ENCODE results near the gene KAT7.

KAT7 gene

DNA sequence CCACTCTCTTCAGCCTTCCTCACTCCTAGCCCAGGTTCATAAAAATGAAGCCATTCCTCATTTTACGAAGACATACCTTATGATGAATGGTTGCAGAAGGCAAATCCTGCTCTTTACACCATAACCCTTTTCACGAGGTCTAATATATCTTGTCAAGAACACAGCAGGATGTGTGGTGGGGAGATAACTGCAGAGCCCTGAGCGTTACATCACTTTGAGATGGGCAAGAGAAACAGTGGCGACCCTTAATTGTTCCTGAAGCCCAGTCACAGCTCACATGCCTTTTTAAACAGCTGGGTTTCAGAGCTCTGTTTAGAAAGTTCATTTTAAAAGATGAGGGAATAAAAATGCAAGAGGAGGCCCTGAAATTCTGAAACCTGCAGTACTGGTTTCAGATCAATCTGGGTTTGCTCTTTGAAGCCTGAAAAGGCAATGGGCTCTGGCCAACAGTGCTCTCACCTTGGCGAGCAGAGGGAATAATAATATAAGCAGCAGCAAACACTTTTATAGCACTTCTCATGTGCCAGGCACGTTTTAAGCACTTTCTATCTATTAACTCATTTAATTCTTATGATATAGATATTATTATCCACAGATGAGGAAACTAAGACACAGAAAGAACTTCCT, 27.4 kb upstream of the KAT7 start:
- DNase-seq, result no peak

DNA sequence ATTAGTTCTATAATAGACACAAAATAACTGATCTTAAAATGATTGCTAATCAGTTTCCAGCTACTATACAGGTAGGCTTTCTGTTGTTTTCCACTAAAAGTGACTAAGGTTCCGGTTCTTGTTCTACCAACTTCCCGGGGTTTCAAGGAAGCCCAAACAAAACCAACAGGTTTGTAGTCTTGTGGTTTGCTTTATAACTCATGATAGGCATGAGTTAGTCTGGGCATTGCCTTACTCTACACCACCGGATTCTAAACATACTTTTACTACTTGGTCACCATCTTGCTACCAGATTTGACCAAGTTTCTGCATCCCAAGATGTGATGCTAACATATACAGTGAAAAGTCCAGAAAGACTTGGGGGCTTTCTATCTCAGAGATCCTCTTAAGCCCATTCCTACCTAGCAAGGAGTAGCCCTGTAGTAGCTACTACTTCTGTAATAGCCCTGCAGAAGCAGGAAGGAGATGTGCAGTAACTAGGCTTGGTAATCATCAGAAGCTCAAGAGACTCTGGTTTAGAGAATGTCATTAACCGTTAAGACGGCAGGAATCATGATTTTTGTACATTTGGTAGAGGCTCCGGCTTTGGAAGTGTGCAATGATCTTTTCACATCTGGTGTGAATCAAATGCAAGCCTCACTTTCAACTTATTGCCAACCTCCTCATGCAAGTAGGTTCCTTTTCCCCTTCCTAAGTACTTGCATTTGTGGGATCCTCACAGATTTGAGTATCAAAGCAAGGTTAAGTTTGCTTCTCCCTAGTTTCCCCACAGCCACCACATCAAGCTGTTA, 26.1 kb upstream of the KAT7 start:
- no peak for DNase-seq

- peak; percentile 99 for DNase-seq
These were observed 24.5 kb upstream of the KAT7 start, which contains the start of gene FAM117A for GRCh38 chr17:49763735-49764558. TSS of gene FAM117A (minus strand) at chr17:49764131. CDS start at chr17:49764087, 44 bp downstream.

GRCh38 chr17:49764559-49765180, 23.8 kb upstream of the KAT7 start:
- DNase-seq, result no peak

GRCh38 chr17:49766918-49767530, 21.5 kb upstream of the KAT7 start:
- no peak for DNase-seq

- no peak for DNase-seq
These were observed 12.8 kb upstream of the KAT7 start for GRCh38 chr17:49775546-49776260.

GRCh38 chr17:49776551-49777300, 11.8 kb upstream of the KAT7 start:
- DNase-seq, result no peak

GRCh38 chr17:49777563-49777962, 10.9 kb upstream of the KAT7 start:
- DNase-seq, result no peak

DNA sequence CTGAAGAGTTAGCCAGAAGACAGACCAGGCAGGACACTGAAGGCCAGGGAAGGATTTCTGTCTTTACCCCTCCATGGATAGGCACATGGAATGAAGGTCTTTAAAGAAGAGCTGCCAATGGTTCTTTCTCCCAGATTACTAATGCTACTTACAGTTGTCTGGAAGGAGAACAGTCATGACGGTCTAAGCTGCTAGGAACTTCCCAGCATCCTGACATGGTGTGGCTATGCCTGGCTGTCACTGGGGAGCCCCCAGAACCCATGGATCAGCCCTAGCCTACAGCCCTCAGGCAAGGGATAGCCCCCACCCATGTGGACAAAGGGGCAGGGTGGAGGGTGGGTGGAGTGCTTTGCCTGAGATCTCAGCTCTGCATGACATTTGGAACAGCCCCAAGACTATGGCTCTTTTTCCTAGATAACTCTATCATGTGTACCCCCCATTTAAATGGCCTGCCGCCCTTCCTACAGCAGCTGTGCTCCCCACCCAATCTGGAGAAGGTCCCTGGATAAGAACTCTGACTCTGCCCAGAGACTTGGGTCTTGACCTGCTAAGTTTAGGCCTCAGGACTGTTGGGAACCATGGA, 9.2 kb upstream of the KAT7 start:
- no peak for DNase-seq

GRCh38 chr17:49779739-49780231, 8.7 kb upstream of the KAT7 start:
- no peak for DNase-seq

DNA sequence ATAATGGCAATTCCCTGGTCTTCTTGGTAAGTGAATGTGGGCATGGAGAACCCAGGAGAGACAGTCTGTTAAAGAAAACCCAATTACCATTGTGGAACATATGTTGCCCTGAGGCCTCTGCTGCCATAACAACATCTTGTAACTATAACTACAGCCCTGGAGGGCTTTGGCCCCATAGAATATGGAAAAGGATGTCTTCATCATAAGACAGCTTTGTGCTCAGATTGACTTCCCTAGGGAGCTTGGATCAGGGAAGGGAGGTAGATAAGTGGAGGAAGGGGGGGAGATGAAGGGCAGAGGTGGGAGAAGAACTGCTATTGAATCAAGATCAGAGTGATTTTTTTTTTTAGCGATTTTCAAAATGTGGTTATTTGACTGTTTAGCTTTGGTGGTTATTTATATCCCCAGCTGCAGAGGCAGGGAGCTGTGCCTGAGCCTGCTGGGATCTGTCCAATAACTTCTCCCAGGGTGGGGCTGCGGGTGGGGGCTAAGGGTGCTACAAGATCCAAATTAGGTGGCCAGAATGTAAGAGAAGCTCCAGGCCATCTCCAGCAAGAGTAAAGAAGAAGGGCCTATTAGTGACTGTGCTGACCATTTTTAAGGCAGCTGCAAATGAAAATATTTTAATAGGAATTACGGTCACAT, 5.3 kb upstream of the KAT7 start:
- no peak for DNase-seq

GRCh38 chr17:49783791-49784190, 4.7 kb upstream of the KAT7 start:
- DNase-seq, result no peak

DNA sequence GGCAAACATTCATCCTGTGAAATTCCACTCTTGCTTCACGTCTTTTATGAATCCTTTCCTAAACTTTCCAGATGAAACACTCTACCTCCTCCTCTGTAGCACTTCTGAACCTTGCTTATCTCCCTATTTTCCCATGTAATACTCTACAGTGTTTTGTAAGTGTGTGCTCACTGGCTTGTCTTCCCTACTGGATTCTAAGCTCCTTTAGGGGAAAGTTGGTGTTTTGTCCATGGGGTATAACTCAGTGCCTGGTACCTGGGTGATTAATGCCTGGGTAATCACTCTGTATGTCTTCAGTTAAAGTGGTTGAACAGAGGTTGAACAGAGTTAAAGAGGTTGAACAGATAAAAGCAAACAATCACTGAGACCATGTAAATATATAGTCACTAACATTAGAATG, 3.8 kb upstream of the KAT7 start:
- no peak for DNase-seq

DNA sequence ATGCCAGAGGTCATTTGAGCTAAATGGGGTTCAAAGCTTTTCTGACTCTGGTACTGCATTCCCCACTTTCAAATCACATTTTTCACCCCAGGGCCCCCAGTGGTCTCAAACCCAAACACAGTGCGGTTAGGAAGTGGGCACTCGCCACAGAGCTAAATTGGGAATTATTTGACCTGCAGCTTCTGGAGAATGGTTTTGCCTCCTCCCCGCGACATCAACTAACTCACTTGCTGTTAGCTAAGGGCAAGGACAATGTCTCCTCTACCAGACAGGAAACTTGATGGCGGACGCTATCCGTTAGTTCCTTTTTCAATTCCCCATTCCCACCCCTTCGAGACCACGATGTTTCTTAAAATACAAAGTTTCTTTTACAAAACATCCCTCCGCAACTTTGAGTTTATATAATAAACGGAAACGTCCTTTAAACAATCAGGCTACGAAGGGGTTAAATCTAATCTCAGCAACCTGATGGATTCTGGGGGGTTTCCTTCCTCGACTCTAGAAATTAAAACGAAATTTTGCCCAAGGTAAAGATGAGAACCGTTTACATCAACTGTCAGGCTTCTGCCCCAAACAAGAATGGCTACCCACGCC, 500 bp upstream of the KAT7 start:
- DNase-seq, result peak; percentile 14

GRCh38 chr17:49789243-49789578, 730 bp downstream of the KAT7 start:
- no peak for DNase-seq

GRCh38 chr17:49793309-49793708, 4.8 kb downstream of the KAT7 start:
- no peak for DNase-seq

- DNase-seq, result no peak
These were observed 6.9 kb downstream of the KAT7 start for GRCh38 chr17:49795372-49795771.

GRCh38 chr17:49798182-49798581, 9.7 kb downstream of the KAT7 start:
- DNase-seq, result no peak

DNA sequence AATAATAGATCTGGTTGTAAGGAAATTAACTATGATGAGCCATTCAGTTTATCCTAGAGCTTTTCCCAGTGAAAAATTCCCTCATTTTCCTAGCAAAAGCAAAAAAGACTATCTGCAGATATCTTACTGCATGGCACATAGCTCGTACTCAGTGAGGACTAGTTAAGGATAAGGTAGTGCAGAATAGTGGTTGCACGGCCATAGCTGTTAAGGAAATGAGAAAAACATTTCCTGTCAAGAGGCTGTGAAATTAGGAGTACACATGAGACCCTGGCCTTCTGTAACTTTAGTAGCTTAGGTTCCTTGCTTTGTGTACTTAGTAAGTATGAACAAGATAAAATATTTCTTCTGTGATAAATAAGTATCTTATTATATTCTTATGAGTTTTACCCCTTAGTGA, 10.3 kb downstream of the KAT7 start:
- no peak for DNase-seq

- no peak for DNase-seq
These were observed 20.6 kb downstream of the KAT7 start for GRCh38 chr17:49809056-49809455.
